Panc1 (cell line): ENCODE data around the gene MMAB. TPM values are rescaled to one million over a fixed set of nuclear protein-coding genes. Genes with fewer than 3 reads are reported as not detected.

ENCODE experiments used
- ATAC-seq: fragments of 200-7000 bp; cut with Tn5 transposase; 2 replicates; pipeline ENCODE4 v1.9.1; 2020; ENCODE audit warnings: mild to moderate bottlenecking, moderate library complexity
- BruUV-seq: library from RNA; stranded (reverse); fragments of 400-500 nt; replicated peaks from 2 replicates; lab custom pipeline; 2021; lab: Mats Ljungman, UMichigan
- CTCF ChIA-PET: fragments of 300-600 bp; sonication (Branson Sonifier 250); formaldehyde crosslinking; loops from one replicate; lab custom pipeline; 2022; ENCODE audit warnings: antibody characterized with exemption; lab: Charles Lee
- POLR2A ChIA-PET: fragments of 300-600 bp; sonication (Branson Sonifier 250); formaldehyde crosslinking; loops from one replicate; lab custom pipeline; 2022; ENCODE audit warnings: antibody characterized with exemption; lab: Charles Lee
- DNase-seq: peaks from one replicate; pipeline ENCODE4 v3.0.0-alpha.2; 2010; ENCODE audit warnings: low read depth, low spot score
- H3K27ac ChIP-seq: 2 replicates; pipeline ENCODE4 v1.5.1; 2011; ENCODE audit warnings: mild to moderate bottlenecking, low read length, inconsistent platforms
- H3K27me3 ChIP-seq: fragments of 200-500 bp; sonication (Bioruptor generic); 2 replicates; pipeline ENCODE4 v1.6.0; 2014; ENCODE audit warnings: low read length, inconsistent platforms; ENCODE audit not compliant: control insufficient read depth, insufficient read depth
- H3K36me3 ChIP-seq: fragments of 200-500 bp; sonication (Bioruptor generic); 2 replicates; pipeline ENCODE4 v1.5.1; 2014; ENCODE audit warnings: inconsistent platforms, mild to moderate bottlenecking, low read length, moderate library complexity; ENCODE audit not compliant: control insufficient read depth, insufficient read depth
- H3K4me1 ChIP-seq: 2 replicates; pipeline ENCODE4 v1.5.1; 2011; ENCODE audit warnings: inconsistent platforms, mild to moderate bottlenecking, low read length, moderate library complexity; ENCODE audit not compliant: control insufficient read depth, insufficient read depth
- H3K4me3 ChIP-seq, 2 experiments: 2 replicates each; pipeline ENCODE4 v1.5.1; 2011 to 2012; ENCODE audit warnings: low read depth in 2 of 2, low read length in 2 of 2, mild to moderate bottlenecking in 2 of 2, inconsistent platforms in 1 of 2, moderate library complexity in 1 of 2
- H3K9me3 ChIP-seq: fragments of 200-500 bp; sonication (Bioruptor generic); 2 replicates; pipeline ENCODE4 v1.5.1; 2014; ENCODE audit warnings: low read depth, mild to moderate bottlenecking, inconsistent platforms, low read length, moderate library complexity; ENCODE audit not compliant: control insufficient read depth, insufficient read depth
- POLR2AphosphoS5 ChIP-seq: IDR thresholded peaks from 2 replicates; pipeline ENCODE4 v1.6.1; 2012; ENCODE audit warnings: mild to moderate bottlenecking, low read depth, low read length, moderate library complexity
- SIN3A ChIP-seq: IDR thresholded peaks from 2 replicates; pipeline ENCODE4 v1.6.1; 2012; ENCODE audit warnings: low read depth, mild to moderate bottlenecking, low read length, moderate library complexity, borderline replicate concordance; ENCODE audit not compliant: insufficient read depth
- TCF7L2 ChIP-seq: IDR thresholded peaks from 2 replicates; pipeline ENCODE4 v1.6.1; 2011; ENCODE audit warnings: mild to moderate bottlenecking, low read depth, low read length, inconsistent platforms
- in situ Hi-C: cut with HindIII; loops from 2 replicates; pipeline ENCODE4 v1.10.0; 2016; ENCODE audit warnings: low sequenced_read_pairs, low pct_unique_long_range_greater_than_20kb
- intact Hi-C: fragments of 100-400 bp; cut with micrococcal nuclease; formaldehyde crosslinking; loops from one replicate; pipeline ENCODE4 v1.10.0; 2022; ENCODE audit not compliant: unreplicated experiment
- total RNA-seq: library from RNA; stranded (reverse); gene quantifications from one replicate; pipeline ENCODE4 v1.2.1, GENCODE V29; 2021; ENCODE audit not compliant: unreplicated experiment
- TF ChIP-seq, protein P1 (sequence below): fragments of 450-650 bp; IDR thresholded peaks from 2 replicates; pipeline ENCODE4 v1.5.1; 2017; ENCODE audit warnings: mild to moderate bottlenecking
- TF ChIP-seq, protein P2 (sequence below), 2 experiments: IDR thresholded peaks; 2 replicates each; pipeline ENCODE4 v1.6.1; 2011 to 2012; ENCODE audit warnings: low read depth in 2 of 2, control low read depth in 1 of 2, low read length in 1 of 2, mild to moderate bottlenecking in 1 of 2, moderate library complexity in 1 of 2; ENCODE audit not compliant: insufficient read depth in 1 of 2

The MMAB gene
- total RNA-seq, 1 experiment from 2014 or later, result 58.6 TPM

DNA sequence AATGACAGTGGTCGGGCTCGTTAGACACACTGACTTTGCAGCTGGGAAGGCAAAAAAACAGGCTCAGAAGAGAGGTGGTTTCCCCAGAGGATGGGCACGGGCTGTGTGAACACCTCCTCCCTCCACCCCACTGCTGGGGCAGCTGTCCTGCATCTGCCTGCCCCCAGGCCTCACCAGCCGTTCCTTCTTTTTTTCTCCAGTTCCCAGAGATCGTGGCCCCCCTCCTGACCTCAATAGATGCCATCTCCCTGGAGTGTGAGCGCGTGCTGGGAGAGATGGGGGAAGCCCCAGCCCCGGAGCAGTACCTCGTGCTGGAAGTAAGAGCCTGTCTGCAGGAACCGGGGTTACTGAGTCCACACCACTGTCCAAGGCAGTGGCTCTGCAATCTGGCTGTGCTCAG lies 17.7 kb upstream of the MMAB start:
- H3K4me3 ChIP-seq, result no peak overlapping the region
- ATAC-seq (no peak), DNase-seq (no peak)
- TF ChIP-seq, protein P1, sequence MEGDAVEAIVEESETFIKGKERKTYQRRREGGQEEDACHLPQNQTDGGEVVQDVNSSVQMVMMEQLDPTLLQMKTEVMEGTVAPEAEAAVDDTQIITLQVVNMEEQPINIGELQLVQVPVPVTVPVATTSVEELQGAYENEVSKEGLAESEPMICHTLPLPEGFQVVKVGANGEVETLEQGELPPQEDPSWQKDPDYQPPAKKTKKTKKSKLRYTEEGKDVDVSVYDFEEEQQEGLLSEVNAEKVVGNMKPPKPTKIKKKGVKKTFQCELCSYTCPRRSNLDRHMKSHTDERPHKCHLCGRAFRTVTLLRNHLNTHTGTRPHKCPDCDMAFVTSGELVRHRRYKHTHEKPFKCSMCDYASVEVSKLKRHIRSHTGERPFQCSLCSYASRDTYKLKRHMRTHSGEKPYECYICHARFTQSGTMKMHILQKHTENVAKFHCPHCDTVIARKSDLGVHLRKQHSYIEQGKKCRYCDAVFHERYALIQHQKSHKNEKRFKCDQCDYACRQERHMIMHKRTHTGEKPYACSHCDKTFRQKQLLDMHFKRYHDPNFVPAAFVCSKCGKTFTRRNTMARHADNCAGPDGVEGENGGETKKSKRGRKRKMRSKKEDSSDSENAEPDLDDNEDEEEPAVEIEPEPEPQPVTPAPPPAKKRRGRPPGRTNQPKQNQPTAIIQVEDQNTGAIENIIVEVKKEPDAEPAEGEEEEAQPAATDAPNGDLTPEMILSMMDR, result no peak
- no peak for TF ChIP-seq SIN3A
- TF ChIP-seq POLR2AphosphoS5, result no peak
- TF ChIP-seq TCF7L2, result no peak
- TF ChIP-seq, protein P2, sequence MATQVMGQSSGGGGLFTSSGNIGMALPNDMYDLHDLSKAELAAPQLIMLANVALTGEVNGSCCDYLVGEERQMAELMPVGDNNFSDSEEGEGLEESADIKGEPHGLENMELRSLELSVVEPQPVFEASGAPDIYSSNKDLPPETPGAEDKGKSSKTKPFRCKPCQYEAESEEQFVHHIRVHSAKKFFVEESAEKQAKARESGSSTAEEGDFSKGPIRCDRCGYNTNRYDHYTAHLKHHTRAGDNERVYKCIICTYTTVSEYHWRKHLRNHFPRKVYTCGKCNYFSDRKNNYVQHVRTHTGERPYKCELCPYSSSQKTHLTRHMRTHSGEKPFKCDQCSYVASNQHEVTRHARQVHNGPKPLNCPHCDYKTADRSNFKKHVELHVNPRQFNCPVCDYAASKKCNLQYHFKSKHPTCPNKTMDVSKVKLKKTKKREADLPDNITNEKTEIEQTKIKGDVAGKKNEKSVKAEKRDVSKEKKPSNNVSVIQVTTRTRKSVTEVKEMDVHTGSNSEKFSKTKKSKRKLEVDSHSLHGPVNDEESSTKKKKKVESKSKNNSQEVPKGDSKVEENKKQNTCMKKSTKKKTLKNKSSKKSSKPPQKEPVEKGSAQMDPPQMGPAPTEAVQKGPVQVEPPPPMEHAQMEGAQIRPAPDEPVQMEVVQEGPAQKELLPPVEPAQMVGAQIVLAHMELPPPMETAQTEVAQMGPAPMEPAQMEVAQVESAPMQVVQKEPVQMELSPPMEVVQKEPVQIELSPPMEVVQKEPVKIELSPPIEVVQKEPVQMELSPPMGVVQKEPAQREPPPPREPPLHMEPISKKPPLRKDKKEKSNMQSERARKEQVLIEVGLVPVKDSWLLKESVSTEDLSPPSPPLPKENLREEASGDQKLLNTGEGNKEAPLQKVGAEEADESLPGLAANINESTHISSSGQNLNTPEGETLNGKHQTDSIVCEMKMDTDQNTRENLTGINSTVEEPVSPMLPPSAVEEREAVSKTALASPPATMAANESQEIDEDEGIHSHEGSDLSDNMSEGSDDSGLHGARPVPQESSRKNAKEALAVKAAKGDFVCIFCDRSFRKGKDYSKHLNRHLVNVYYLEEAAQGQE (IDR thresholded peaks at IDR 0.05; ENCODE audit: insufficient read depth in 1 of 2, low read depth in 2 of 2, low read length in 1 of 2), result no peak
- intact Hi-C loops, result loop anchor here (10.0 kb wide), 1 partner anchor 124 kb away; the partner anchor contains the start of gene FAM222A
- H3K27ac ChIP-seq, result no peak overlapping the region
- ChIA-PET POLR2A (no interaction called here), CTCF (no interaction called here)
- in situ Hi-C loops, result no loop called here
- H3K36me3 ChIP-seq, result no peaks in the 10 kb centered on the region
- BruUV-seq, result no TSS peak
- no peaks in the 10 kb centered on the region for H3K9me3 ChIP-seq
- H3K4me1 ChIP-seq, result no peaks in the 10 kb centered on the region
- no peaks in the 10 kb centered on the region for H3K27me3 ChIP-seq

DNA sequence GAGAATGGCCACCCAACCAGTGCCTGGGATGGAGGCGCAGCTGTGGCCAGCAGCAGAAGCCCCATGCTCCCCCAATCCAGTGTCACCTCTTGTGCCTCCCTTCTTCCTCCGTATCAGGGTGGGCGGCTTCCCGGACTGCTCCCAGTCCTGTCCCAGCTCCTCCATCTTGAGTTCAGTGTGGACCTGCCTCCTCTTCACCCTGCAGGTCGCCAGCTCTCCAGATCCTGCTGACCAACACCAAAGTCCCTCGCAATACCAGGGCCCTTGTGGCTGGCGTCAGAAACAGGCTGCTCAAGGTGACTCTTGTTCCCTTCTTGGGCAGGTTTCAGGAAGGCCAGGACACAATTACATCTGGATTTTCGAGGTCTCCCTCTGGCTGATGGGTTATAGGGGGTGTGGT lies 17.3 kb upstream of the MMAB start:
- in situ Hi-C loops, result no loop called here

More for the DNA sequence above, 17.3 kb upstream of the MMAB start:
- H3K4me3 ChIP-seq, result no peak overlapping the region
- no peaks in the 10 kb centered on the region for H3K27me3 ChIP-seq
- H3K9me3 ChIP-seq, result no peaks in the 10 kb centered on the region
- no peak for DNase-seq
- CTCF ChIA-PET, result interaction anchor here (0.6 kb wide), 1 partner anchor 261 kb away, joined by 9 read pairs; no protein-coding TSS in a partner anchor
- BruUV-seq, result no TSS peak
- TF ChIP-seq, protein P2 (IDR thresholded peaks at IDR 0.05; ENCODE audit: insufficient read depth in 1 of 2, low read depth in 2 of 2, low read length in 1 of 2), result no peak
- TF ChIP-seq, protein P1, result no peak
- TF ChIP-seq POLR2AphosphoS5 (no peak), TCF7L2 (no peak), SIN3A (no peak)
- no peaks in the 10 kb centered on the region for H3K4me1 ChIP-seq
- ATAC-seq, result no peak
- intact Hi-C loops, result loop anchor here (10.0 kb wide), 1 partner anchor 124 kb away; the partner anchor contains the start of gene FAM222A
- H3K36me3 ChIP-seq, result no peaks in the 10 kb centered on the region
- POLR2A ChIA-PET, result no interaction called here
- no peak overlapping the region for H3K27ac ChIP-seq
